Measurements from ENCODE around the gene HMG20A.

HMG20A gene

GRCh38 chr15:77483425-77484140 lies 62.9 kb downstream of the HMG20A start:
- no peak overlapping the region for H3K4me3 ChIP-seq (ENCODE audit: low read depth, low read length)
- H3K36me3 ChIP-seq (ENCODE audit: control insufficient read depth, insufficient read depth, low read length): no peaks in the 10 kb centered on the region
- no peaks in the 10 kb centered on the region for H3K27me3 ChIP-seq (ENCODE audit: control insufficient read depth, insufficient read depth, low read length)
- no peaks in the 10 kb centered on the region for H3K9me3 ChIP-seq (ENCODE audit: control insufficient read depth, insufficient read depth, low read length)
- peaks cover 31% of the 10 kb centered on the region for H3K4me1 ChIP-seq (ENCODE audit: control insufficient read depth, insufficient read depth, low read length)
- H3K9ac ChIP-seq (ENCODE audit: low read depth, low read length): no peak overlapping the region

- no peak overlapping the region for H3K9ac ChIP-seq (ENCODE audit: low read depth, low read length)
- no peaks in the 10 kb centered on the region for H3K27me3 ChIP-seq (ENCODE audit: control insufficient read depth, insufficient read depth, low read length)
- peaks cover 31% of the 10 kb centered on the region for H3K4me1 ChIP-seq (ENCODE audit: control insufficient read depth, insufficient read depth, low read length)
- H3K36me3 ChIP-seq (ENCODE audit: control insufficient read depth, insufficient read depth, low read length): no peaks in the 10 kb centered on the region
- no peaks in the 10 kb centered on the region for H3K9me3 ChIP-seq (ENCODE audit: control insufficient read depth, insufficient read depth, low read length)
- H3K4me3 ChIP-seq (ENCODE audit: low read depth, low read length): no peak overlapping the region
Observed at GRCh38 chr15:77484994-77485393, 64.3 kb downstream of the HMG20A start.

- Histone ChIP-seq H3K4me1 (ENCODE audit: control insufficient read depth, insufficient read depth, low read length) (peaks cover 23% of the 10 kb centered on the region), H3K9ac (ENCODE audit: low read depth, low read length) (no peak overlapping the region), H3K4me3 (ENCODE audit: low read depth, low read length) (no peak overlapping the region), H3K27me3 (ENCODE audit: control insufficient read depth, insufficient read depth, low read length) (no peaks in the 10 kb centered on the region), H3K36me3 (ENCODE audit: control insufficient read depth, insufficient read depth, low read length) (no peaks in the 10 kb centered on the region), H3K9me3 (ENCODE audit: control insufficient read depth, insufficient read depth, low read length) (no peaks in the 10 kb centered on the region)
Observed at GRCh38 chr15:77486542-77487468, 66.1 kb downstream of the HMG20A start.

- Histone ChIP-seq H3K36me3 (ENCODE audit: control insufficient read depth, insufficient read depth, low read length) (no peaks in the 10 kb centered on the region), H3K27me3 (ENCODE audit: control insufficient read depth, insufficient read depth, low read length) (no peaks in the 10 kb centered on the region), H3K9me3 (ENCODE audit: control insufficient read depth, insufficient read depth, low read length) (no peaks in the 10 kb centered on the region), H3K9ac (ENCODE audit: low read depth, low read length) (no peak overlapping the region), H3K4me1 (ENCODE audit: control insufficient read depth, insufficient read depth, low read length) (peaks cover 16% of the 10 kb centered on the region), H3K4me3 (ENCODE audit: low read depth, low read length) (no peak overlapping the region)
Observed at GRCh38 chr15:77487469-77487842, 66.8 kb downstream of the HMG20A start.

- H3K4me3 ChIP-seq (ENCODE audit: low read depth, low read length): no peak overlapping the region
- H3K9me3 ChIP-seq (ENCODE audit: control insufficient read depth, insufficient read depth, low read length): no peaks in the 10 kb centered on the region
- no peaks in the 10 kb centered on the region for H3K27me3 ChIP-seq (ENCODE audit: control insufficient read depth, insufficient read depth, low read length)
- H3K4me1 ChIP-seq (ENCODE audit: control insufficient read depth, insufficient read depth, low read length): peaks cover 12% of the 10 kb centered on the region
- H3K9ac ChIP-seq (ENCODE audit: low read depth, low read length): no peak overlapping the region
- H3K36me3 ChIP-seq (ENCODE audit: control insufficient read depth, insufficient read depth, low read length): no peaks in the 10 kb centered on the region
Observed at GRCh38 chr15:77487888-77488287, 67.2 kb downstream of the HMG20A start.

GRCh38 chr15:77489647-77490046 lies 69.0 kb downstream of the HMG20A start:
- no peak overlapping the region for H3K4me3 ChIP-seq (ENCODE audit: low read depth, low read length)
- H3K36me3 ChIP-seq (ENCODE audit: control insufficient read depth, insufficient read depth, low read length): no peaks in the 10 kb centered on the region
- no peaks in the 10 kb centered on the region for H3K4me1 ChIP-seq (ENCODE audit: control insufficient read depth, insufficient read depth, low read length)
- no peak overlapping the region for H3K9ac ChIP-seq (ENCODE audit: low read depth, low read length)
- no peaks in the 10 kb centered on the region for H3K27me3 ChIP-seq (ENCODE audit: control insufficient read depth, insufficient read depth, low read length)
- H3K9me3 ChIP-seq (ENCODE audit: control insufficient read depth, insufficient read depth, low read length): no peaks in the 10 kb centered on the region

GRCh38 chr15:77493324-77493907 lies 72.7 kb downstream of the HMG20A start:
- Histone ChIP-seq H3K4me3 (ENCODE audit: low read depth, low read length) (no peak overlapping the region), H3K9me3 (ENCODE audit: control insufficient read depth, insufficient read depth, low read length) (no peaks in the 10 kb centered on the region), H3K4me1 (ENCODE audit: control insufficient read depth, insufficient read depth, low read length) (peaks cover 22% of the 10 kb centered on the region)

GRCh38 chr15:77494073-77494867 lies 73.6 kb downstream of the HMG20A start:
- H3K4me3 ChIP-seq (ENCODE audit: low read depth, low read length): no peak overlapping the region
- H3K9me3 ChIP-seq (ENCODE audit: control insufficient read depth, insufficient read depth, low read length): no peaks in the 10 kb centered on the region
- H3K36me3 ChIP-seq (ENCODE audit: control insufficient read depth, insufficient read depth, low read length): no peaks in the 10 kb centered on the region
- peaks cover 25% of the 10 kb centered on the region for H3K4me1 ChIP-seq (ENCODE audit: control insufficient read depth, insufficient read depth, low read length)
- H3K9ac ChIP-seq (ENCODE audit: low read depth, low read length): no peak overlapping the region
- H3K27me3 ChIP-seq (ENCODE audit: control insufficient read depth, insufficient read depth, low read length): no peaks in the 10 kb centered on the region

More at GRCh38 chr15:77493324-77493907, 72.7 kb downstream of the HMG20A start:
- no peak overlapping the region for H3K9ac ChIP-seq (ENCODE audit: low read depth, low read length)
- no peaks in the 10 kb centered on the region for H3K27me3 ChIP-seq (ENCODE audit: control insufficient read depth, insufficient read depth, low read length)
- H3K36me3 ChIP-seq (ENCODE audit: control insufficient read depth, insufficient read depth, low read length): no peaks in the 10 kb centered on the region

- peaks cover 25% of the 10 kb centered on the region for H3K4me1 ChIP-seq (ENCODE audit: control insufficient read depth, insufficient read depth, low read length)
- H3K9ac ChIP-seq (ENCODE audit: low read depth, low read length): no peak overlapping the region
- no peaks in the 10 kb centered on the region for H3K27me3 ChIP-seq (ENCODE audit: control insufficient read depth, insufficient read depth, low read length)
- no peak overlapping the region for H3K4me3 ChIP-seq (ENCODE audit: low read depth, low read length)
- H3K36me3 ChIP-seq (ENCODE audit: control insufficient read depth, insufficient read depth, low read length): no peaks in the 10 kb centered on the region
- no peaks in the 10 kb centered on the region for H3K9me3 ChIP-seq (ENCODE audit: control insufficient read depth, insufficient read depth, low read length)
Observed at GRCh38 chr15:77494964-77495363, 74.3 kb downstream of the HMG20A start.

GRCh38 chr15:77495838-77496596 lies 75.3 kb downstream of the HMG20A start:
- Histone ChIP-seq H3K36me3 (ENCODE audit: control insufficient read depth, insufficient read depth, low read length) (no peaks in the 10 kb centered on the region), H3K9me3 (ENCODE audit: control insufficient read depth, insufficient read depth, low read length) (no peaks in the 10 kb centered on the region), H3K27me3 (ENCODE audit: control insufficient read depth, insufficient read depth, low read length) (no peaks in the 10 kb centered on the region), H3K4me1 (ENCODE audit: control insufficient read depth, insufficient read depth, low read length) (peaks cover 25% of the 10 kb centered on the region), H3K9ac (ENCODE audit: low read depth, low read length) (no peak overlapping the region), H3K4me3 (ENCODE audit: low read depth, low read length) (no peak overlapping the region)

GRCh38 chr15:77496715-77497109 lies 76.0 kb downstream of the HMG20A start:
- Histone ChIP-seq H3K27me3 (ENCODE audit: control insufficient read depth, insufficient read depth, low read length) (no peaks in the 10 kb centered on the region), H3K4me1 (ENCODE audit: control insufficient read depth, insufficient read depth, low read length) (peaks cover 25% of the 10 kb centered on the region), H3K36me3 (ENCODE audit: control insufficient read depth, insufficient read depth, low read length) (no peaks in the 10 kb centered on the region), H3K9me3 (ENCODE audit: control insufficient read depth, insufficient read depth, low read length) (no peaks in the 10 kb centered on the region), H3K4me3 (ENCODE audit: low read depth, low read length) (no peak overlapping the region), H3K9ac (ENCODE audit: low read depth, low read length) (peak overlapping the region; percentile 50)

Data from iPS-15b (cell line).